Ishikawa (cell line): ENCODE results near the gene EPHA6.

Experiments
- CEBPB ChIP-seq: IDR thresholded peaks from 2 replicates; pipeline ENCODE4 v1.6.1; 2012
- CREB1 ChIP-seq: IDR thresholded peaks from 2 replicates; pipeline ENCODE4 v1.6.1; 2012; ENCODE audit warnings: low read depth
- EGR1 ChIP-seq: IDR thresholded peaks from 2 replicates; pipeline ENCODE4 v1.6.1; 2012
- EP300 ChIP-seq: IDR thresholded peaks from 2 replicates; pipeline ENCODE4 v1.6.1; 2012; ENCODE audit warnings: borderline replicate concordance
- FOXM1 ChIP-seq: IDR thresholded peaks from 2 replicates; pipeline ENCODE4 v1.6.1; 2012; ENCODE audit warnings: low read depth, borderline replicate concordance
- MAX ChIP-seq: IDR thresholded peaks from 2 replicates; pipeline ENCODE4 v1.6.1; 2012
- NFIC ChIP-seq: IDR thresholded peaks from 2 replicates; pipeline ENCODE4 v1.6.1; 2012
- RAD21 ChIP-seq: IDR thresholded peaks from 2 replicates; pipeline ENCODE4 v1.6.1; 2012; ENCODE audit warnings: low read depth
- REST ChIP-seq: IDR thresholded peaks from 2 replicates; pipeline ENCODE4 v1.6.1; 2012; ENCODE audit warnings: low read depth, mild to moderate bottlenecking
- TAF1 ChIP-seq: IDR thresholded peaks from 2 replicates; pipeline ENCODE4 v1.6.1; 2012; ENCODE audit warnings: low read depth, mild to moderate bottlenecking
- TCF12 ChIP-seq: IDR thresholded peaks from 2 replicates; pipeline ENCODE4 v1.6.1; 2012; ENCODE audit warnings: low read depth
- TEAD4 ChIP-seq: IDR thresholded peaks from 2 replicates; pipeline ENCODE4 v1.6.1; 2012
- USF1 ChIP-seq: IDR thresholded peaks from 2 replicates; pipeline ENCODE4 v1.6.1; 2012
- YY1 ChIP-seq: IDR thresholded peaks from 2 replicates; pipeline ENCODE4 v1.6.1; 2012; ENCODE audit warnings: low read depth
- ZBTB7A ChIP-seq: IDR thresholded peaks from 2 replicates; pipeline ENCODE4 v1.6.1; 2012; ENCODE audit warnings: low read depth

Gene EPHA6

GRCh38 chr3:96961576-96961975 is 147.2 kb downstream of the EPHA6 start:
- TF ChIP-seq USF1 (no peak), FOXM1 (no peak), TEAD4 (no peak), YY1 (no peak), CREB1 (no peak), EGR1 (no peak), EP300 (no peak), MAX (no peak), RAD21 (no peak), CEBPB (no peak), REST (no peak), ZBTB7A (no peak), NFIC (no peak)

GRCh38 chr3:96966181-96966929 is 152.0 kb downstream of the EPHA6 start:
- TF ChIP-seq MAX = no peak
- TF ChIP-seq YY1 = no peak
- TF ChIP-seq USF1 = no peak
- no peak for TF ChIP-seq TCF12
- TF ChIP-seq NFIC = no peak
- TF ChIP-seq CEBPB = no peak
- TF ChIP-seq TAF1 = no peak
- TF ChIP-seq EGR1 = no peak
- TF ChIP-seq EP300 = no peak
- no peak for TF ChIP-seq TEAD4
- no peak for TF ChIP-seq REST
- TF ChIP-seq CREB1 = no peak
- TF ChIP-seq FOXM1 = no peak

GRCh38 chr3:96970211-96970610 is 155.8 kb downstream of the EPHA6 start:
- TF ChIP-seq CREB1 (no peak), YY1 (no peak), CEBPB (no peak), RAD21 (no peak), TEAD4 (no peak)

- TF ChIP-seq TAF1 = no peak
- no peak for TF ChIP-seq CREB1
- no peak for TF ChIP-seq CEBPB
- no peak for TF ChIP-seq RAD21
- no peak for TF ChIP-seq TCF12
- no peak for TF ChIP-seq FOXM1
- TF ChIP-seq TEAD4 = no peak
- TF ChIP-seq REST = no peak
- no peak for TF ChIP-seq ZBTB7A
These were observed 163.3 kb downstream of the EPHA6 start for GRCh38 chr3:96977671-96978070.

- TF ChIP-seq CREB1 (no peak), ZBTB7A (no peak), REST (no peak), CEBPB (no peak), FOXM1 (no peak), RAD21 (no peak), EGR1 (no peak), EP300 (no peak), YY1 (no peak), TCF12 (no peak)
These were observed 171.8 kb downstream of the EPHA6 start for GRCh38 chr3:96986241-96986640.
